Gastrocnemius medialis (tissue), 4 donors: ENCODE measurements around the gene PGD. TPM values are rescaled to one million over a fixed set of nuclear protein-coding genes. Genes with fewer than 3 reads are reported as not detected.
A peak's percentile ranks its signal among the peaks of the same experiment; 100 is the strongest.

Source experiments
- ATAC-seq, 2 donors: fragments of 150-250 bp; one replicate each; pipeline ENCODE4 v1.9.1; 2016
- DNase-seq, 2 donors: peaks; one replicate each; pipeline ENCODE4 v3.0.0-alpha.2; 2019
- H3K27ac ChIP-seq, 4 donors: fragments of 200-600 bp; sonication (generic); 1 replicate in 1 of 4; 2 replicates in 3 of 4; pipeline ENCODE4 v1.5.1; 2016 to 2018; ENCODE audit warnings: mild to moderate bottlenecking in 2 of 4, moderate library complexity in 1 of 4
- H3K27me3 ChIP-seq, 3 donors: fragments of 200-600 bp; sonication (generic) in 2 of 3; 1 replicate in 1 of 3; 2 replicates in 2 of 3; pipeline versions ENCODE4 v1.5.1 to v1.6.0; 2016 to 2019; ENCODE audit warnings: mild to moderate bottlenecking in 1 of 3, moderate library complexity in 1 of 3
- H3K36me3 ChIP-seq, 2 donors: fragments of 200-600 bp; sonication (generic) in 1 of 2; one replicate each; pipeline ENCODE4 v1.5.1; 2017 to 2018
- H3K4me1 ChIP-seq, 2 donors: fragments of 200-600 bp; sonication (generic) in 1 of 2; one replicate each; pipeline ENCODE4 v1.5.1; 2016 to 2017; ENCODE audit warnings: mild to moderate bottlenecking in 2 of 2
- H3K4me3 ChIP-seq, 4 donors: fragments of 200-600 bp; sonication (generic) in 3 of 4; 1 replicate in 1 of 4; 2 replicates in 3 of 4; pipeline ENCODE4 v1.5.1; 2016 to 2019; ENCODE audit warnings: mild to moderate bottlenecking in 2 of 4
- H3K9me3 ChIP-seq, 3 donors: fragments of 200-600 bp; sonication (generic) in 2 of 3; 1 replicate in 1 of 3; 2 replicates in 2 of 3; pipeline ENCODE4 v1.5.1; 2016 to 2019
- POLR2A ChIP-seq, 2 donors: fragments of 450-650 bp; IDR thresholded peaks; one replicate each; pipeline ENCODE4 v1.6.1; 2017; ENCODE audit warnings: antibody characterized with exemption in 2 of 2, mild to moderate bottlenecking in 2 of 2, moderate library complexity in 2 of 2
- in situ Hi-C, 4 donors: fragments of 200-750 bp; cut with MboI; loops; one replicate each; pipeline versions ENCODE4 v1.15.0 to v1.8.0; 2017; ENCODE audit warnings: low sequenced_read_pairs in 4 of 4
- intact Hi-C: fragments of 100-400 bp; cut with DNase I; formaldehyde crosslinking; loops from one replicate; pipeline ENCODE4 v1.15.1; 2023; ENCODE audit warnings: low total_unique reads
- total RNA-seq, 4 donors: library from RNA; depleted of rRNA; stranded (reverse); fragments of >200 nt; gene quantifications; one replicate each; pipeline versions ENCODE4 v1.1.0 to v1.2.3, GENCODE V29; 2016
- TF ChIP-seq, protein P1 (sequence below), 5 experiments: fragments of 450-650 bp in 3 of 5; fragments of 200-600 bp in 2 of 5; sonication (generic) in 2 of 5; IDR thresholded peaks in 4 of 5; conservative IDR thresholded peaks in 1 of 5; 1 replicate in 4 of 5; 2 replicates in 1 of 5; pipeline ENCODE4 v1.5.1; 2016 to 2019; ENCODE audit warnings: antibody characterized with exemption in 5 of 5, mild to moderate bottlenecking in 3 of 5, moderate library complexity in 3 of 5

Gene PGD
- total RNA-seq = 10 to 100 TPM; 23.8 to 48.7 (median 39.3) TPM

DNA sequence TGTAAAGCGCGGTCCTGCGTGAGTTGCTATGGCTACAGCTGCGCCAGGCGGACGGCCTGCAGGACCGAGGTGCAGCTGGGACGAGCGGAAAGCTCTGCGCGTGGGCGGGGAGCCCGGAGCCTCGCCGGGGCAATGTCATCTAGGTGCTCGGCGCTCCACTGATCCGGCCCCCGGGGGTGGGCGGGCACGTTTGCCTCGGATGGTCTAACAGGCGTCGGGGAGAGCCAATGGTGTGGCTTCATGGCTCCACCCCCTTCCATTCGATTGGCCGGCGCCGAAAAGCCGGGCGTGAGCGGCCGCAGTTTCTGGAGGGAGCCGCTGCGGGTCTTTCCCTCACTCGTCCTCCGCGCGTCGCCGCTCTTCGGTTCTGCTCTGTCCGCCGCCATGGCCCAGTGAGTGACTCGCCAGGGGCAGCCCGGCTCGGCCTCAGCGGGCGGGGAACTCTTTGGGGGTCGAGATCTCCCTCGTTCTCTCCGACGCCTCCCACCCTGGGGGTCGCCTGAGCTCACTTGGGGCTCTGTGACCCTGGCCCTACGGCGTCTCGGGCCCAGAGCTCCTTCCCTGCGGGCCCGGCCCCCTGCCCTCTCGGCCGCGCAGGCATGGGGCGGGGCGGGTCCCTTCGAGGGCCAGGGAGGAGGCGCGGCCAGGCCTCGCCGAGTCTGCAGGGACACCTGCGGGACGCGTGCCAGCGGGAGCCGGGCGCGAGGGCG, at the start of gene PGD:
Gene PGD, plus strand, starts transcription at position 331 of the 710 bp plus-strand sequence. Its CDS starts 54 bp downstream, at position 385.
- ATAC-seq (peak; percentile 90 to 93), DNase-seq (peak; percentile 96 to 98)
- Histone ChIP-seq H3K4me1 (peaks cover 0 to 21% of the 10 kb centered on the region in 2 donors), H3K27me3 (no peaks in the 10 kb centered on the region), H3K27ac (peak within 1 kb of the TSS; percentile 82 to 93 (median 92)), H3K9me3 (peaks cover 0 to 5% (median 4%) of the 10 kb centered on the region in 3 donors), H3K36me3 (peaks cover 0 to 25% of the 10 kb centered on the region in 2 donors), H3K4me3 (peak within 1 kb of the TSS; percentile 71 to 99 (median 87))
- intact Hi-C loops (loop anchor here (1.0 to 2.0 kb wide), 3 partner anchors 32 to 489 kb away; partner anchors contain the start of genes CENPS, CTNNBIP1 and PEX14), in situ Hi-C loops (no loop called here)
- peak; percentile 67 to 81 for TF ChIP-seq POLR2A (IDR thresholded peaks at IDR 0.05)
- TF ChIP-seq, protein P1, sequence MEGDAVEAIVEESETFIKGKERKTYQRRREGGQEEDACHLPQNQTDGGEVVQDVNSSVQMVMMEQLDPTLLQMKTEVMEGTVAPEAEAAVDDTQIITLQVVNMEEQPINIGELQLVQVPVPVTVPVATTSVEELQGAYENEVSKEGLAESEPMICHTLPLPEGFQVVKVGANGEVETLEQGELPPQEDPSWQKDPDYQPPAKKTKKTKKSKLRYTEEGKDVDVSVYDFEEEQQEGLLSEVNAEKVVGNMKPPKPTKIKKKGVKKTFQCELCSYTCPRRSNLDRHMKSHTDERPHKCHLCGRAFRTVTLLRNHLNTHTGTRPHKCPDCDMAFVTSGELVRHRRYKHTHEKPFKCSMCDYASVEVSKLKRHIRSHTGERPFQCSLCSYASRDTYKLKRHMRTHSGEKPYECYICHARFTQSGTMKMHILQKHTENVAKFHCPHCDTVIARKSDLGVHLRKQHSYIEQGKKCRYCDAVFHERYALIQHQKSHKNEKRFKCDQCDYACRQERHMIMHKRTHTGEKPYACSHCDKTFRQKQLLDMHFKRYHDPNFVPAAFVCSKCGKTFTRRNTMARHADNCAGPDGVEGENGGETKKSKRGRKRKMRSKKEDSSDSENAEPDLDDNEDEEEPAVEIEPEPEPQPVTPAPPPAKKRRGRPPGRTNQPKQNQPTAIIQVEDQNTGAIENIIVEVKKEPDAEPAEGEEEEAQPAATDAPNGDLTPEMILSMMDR (IDR thresholded peaks at IDR 0.05 in 4 of 5, conservative IDR thresholded peaks at IDR 0.05 in 1 of 5) = peak in 1 of 5 experiments; percentile 15

DNA sequence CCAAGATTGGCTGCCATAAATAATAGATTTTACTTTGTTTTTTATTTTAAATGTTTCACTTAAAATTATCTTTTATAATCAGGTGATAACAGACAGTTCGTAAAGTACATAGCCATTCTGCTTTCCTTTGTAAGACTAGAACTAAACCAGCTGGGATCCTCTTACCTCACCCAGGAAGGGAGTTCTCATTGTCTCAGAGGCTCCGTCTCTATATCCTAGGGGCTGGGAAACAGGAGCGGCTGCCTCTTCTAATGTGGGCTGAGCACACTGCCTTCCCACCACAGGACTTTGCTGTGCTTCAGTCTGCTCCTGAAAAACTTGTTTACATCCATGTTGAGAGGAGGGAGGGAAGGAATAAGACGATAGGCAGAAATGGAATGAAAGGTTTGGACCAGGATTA, 45.6 kb upstream of the PGD start:
- TF ChIP-seq, protein P1 (IDR thresholded peaks at IDR 0.05 in 4 of 5, conservative IDR thresholded peaks at IDR 0.05 in 1 of 5) = no peak
- no peak for TF ChIP-seq POLR2A (IDR thresholded peaks at IDR 0.05)
- DNase-seq (no peak), ATAC-seq (no peak)
- intact Hi-C loops (loop anchor here (5.0 kb wide), 1 partner anchor 271 kb away; no protein-coding TSS in a partner anchor), in situ Hi-C loops (no loop called here)
- no peak overlapping the region for H3K4me3 ChIP-seq
- H3K4me1 ChIP-seq = no peaks in the 10 kb centered on the region
- H3K9me3 ChIP-seq = no peaks in the 10 kb centered on the region
- peaks cover 0 to 66% of the 10 kb centered on the region in 2 donors for H3K36me3 ChIP-seq
- H3K27me3 ChIP-seq = no peaks in the 10 kb centered on the region
- H3K27ac ChIP-seq = no peak overlapping the region

DNA sequence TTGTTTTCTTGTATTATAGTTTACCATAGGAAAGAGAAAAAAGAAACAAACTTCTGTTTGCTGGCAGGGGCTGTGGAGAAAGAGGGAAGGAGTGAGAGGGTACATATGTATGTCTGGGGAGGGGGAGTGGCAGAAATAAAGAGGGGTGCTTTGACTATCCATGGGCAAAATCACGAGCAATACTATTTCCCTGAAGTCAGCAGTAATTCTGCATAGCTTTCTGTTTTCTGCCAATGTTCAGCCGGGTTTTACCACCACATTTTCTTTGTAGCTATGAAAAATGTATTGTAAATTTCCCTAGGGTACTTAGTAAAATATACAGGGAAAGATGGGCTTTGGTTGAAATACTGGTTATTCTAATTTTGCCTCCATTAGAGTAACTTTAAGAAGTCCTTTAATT, 45.2 kb upstream of the PGD start:
- no peak overlapping the region for H3K4me3 ChIP-seq
- H3K9me3 ChIP-seq = no peaks in the 10 kb centered on the region
- intact Hi-C loops = loop anchor here (5.0 kb wide), 1 partner anchor 271 kb away; no protein-coding TSS in a partner anchor
- in situ Hi-C loops = no loop called here
- H3K4me1 ChIP-seq = no peaks in the 10 kb centered on the region
- no peak for TF ChIP-seq POLR2A (IDR thresholded peaks at IDR 0.05)
- TF ChIP-seq, protein P1 (IDR thresholded peaks at IDR 0.05 in 4 of 5, conservative IDR thresholded peaks at IDR 0.05 in 1 of 5) = no peak
- H3K27ac ChIP-seq = no peak overlapping the region
- peaks cover 0 to 62% of the 10 kb centered on the region in 2 donors for H3K36me3 ChIP-seq
- ATAC-seq (no peak), DNase-seq (no peak)
- H3K27me3 ChIP-seq = no peaks in the 10 kb centered on the region

DNA sequence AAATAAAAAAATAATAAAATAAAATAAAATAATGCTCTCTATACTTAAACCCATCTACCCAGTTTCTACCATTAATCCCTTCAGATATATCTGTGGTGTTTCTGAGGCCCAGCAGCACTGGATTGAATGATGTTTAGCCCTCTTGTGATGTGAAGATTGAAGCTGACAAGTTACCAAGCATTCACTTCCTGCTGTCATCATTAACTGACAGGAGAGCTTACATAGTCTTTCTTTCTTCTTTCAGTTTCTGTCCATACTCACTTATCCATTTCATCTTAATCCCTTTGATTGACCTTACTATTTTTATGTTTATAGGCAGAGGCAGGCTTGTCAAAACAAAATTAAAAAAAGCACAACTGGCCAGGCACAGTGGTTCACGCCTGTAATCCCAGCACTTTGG, 38.8 kb upstream of the PGD start:
- H3K4me3 ChIP-seq = no peak overlapping the region
- H3K27ac ChIP-seq = no peak overlapping the region
- in situ Hi-C loops (no loop called here), intact Hi-C loops (no loop called here)
- no peaks in the 10 kb centered on the region for H3K9me3 ChIP-seq
- DNase-seq = no peak
- no peak for TF ChIP-seq POLR2A (IDR thresholded peaks at IDR 0.05)
- TF ChIP-seq, protein P1 (IDR thresholded peaks at IDR 0.05 in 4 of 5, conservative IDR thresholded peaks at IDR 0.05 in 1 of 5) = no peak
- H3K27me3 ChIP-seq = no peaks in the 10 kb centered on the region
- ATAC-seq = no peak
- peaks cover 0 to 51% of the 10 kb centered on the region in 2 donors for H3K36me3 ChIP-seq
- no peaks in the 10 kb centered on the region for H3K4me1 ChIP-seq
